GM19035 (cell line): ENCODE measurements around the gene CHAF1A.

ENCODE experiments used
- ATAC-seq: cut with Tn5 transposase; IDR thresholded peaks from one replicate; pipeline ENCODE4 v1.9.1; 2021; ENCODE audit not compliant: unreplicated experiment

Gene CHAF1A

DNA sequence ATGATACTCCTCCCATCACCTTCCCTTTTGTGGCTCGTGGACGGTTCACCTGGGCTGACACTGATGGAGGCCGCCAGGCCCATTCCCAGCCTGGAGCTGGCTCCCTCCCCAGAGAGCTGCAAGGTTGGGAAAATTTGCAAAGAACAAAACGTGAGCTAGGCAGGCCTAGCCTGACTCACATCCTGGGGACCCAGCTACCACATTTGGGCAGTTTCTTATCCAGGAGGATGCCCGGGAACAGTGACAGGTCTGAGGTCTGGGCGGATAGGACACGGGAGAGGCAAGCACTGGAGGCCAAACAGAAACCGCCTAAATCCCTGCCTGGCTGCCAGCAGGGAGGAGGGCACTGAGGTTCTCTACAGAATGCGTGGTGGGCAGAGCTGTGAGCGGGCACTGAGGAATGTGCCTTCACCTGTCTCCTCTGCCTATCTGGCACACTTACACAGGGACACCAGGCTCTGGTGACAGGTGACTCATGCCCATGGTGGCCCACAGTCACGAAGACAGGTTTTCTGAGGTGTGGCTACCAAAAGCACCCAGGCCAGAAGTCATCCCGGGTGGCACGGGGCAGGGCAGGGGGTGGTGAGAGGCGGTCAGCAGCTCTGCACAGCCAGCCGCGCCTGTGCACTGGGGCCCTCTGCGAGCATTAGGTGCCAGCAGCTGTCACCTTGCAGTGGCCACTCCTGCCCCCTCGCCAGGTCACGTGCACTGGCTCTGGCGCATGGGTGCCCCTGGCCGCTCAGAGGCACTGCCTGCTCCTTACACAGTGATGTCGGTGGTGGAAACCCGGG is 25.3 kb upstream of the CHAF1A start:
- no peak for ATAC-seq

DNA sequence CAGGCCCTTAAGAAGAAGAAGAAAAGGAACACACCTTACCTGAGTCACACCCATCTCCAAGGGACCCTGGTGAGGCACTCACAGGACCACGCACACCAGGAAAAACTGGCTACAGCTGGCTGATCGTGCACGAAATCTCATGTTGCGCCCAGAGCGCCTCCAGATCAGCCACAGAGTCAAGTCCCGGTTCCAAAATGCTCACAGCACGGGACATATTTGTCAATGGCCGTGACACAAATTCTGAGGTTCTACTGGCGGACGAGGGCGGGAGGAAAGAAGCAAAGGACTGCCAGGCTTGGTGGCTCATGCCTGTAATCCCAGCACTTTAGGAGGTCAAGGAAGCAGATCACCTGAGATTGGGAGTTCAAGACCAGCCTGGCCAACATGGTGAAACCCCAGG is 23.6 kb upstream of the CHAF1A start:
- ATAC-seq: no peak

DNA sequence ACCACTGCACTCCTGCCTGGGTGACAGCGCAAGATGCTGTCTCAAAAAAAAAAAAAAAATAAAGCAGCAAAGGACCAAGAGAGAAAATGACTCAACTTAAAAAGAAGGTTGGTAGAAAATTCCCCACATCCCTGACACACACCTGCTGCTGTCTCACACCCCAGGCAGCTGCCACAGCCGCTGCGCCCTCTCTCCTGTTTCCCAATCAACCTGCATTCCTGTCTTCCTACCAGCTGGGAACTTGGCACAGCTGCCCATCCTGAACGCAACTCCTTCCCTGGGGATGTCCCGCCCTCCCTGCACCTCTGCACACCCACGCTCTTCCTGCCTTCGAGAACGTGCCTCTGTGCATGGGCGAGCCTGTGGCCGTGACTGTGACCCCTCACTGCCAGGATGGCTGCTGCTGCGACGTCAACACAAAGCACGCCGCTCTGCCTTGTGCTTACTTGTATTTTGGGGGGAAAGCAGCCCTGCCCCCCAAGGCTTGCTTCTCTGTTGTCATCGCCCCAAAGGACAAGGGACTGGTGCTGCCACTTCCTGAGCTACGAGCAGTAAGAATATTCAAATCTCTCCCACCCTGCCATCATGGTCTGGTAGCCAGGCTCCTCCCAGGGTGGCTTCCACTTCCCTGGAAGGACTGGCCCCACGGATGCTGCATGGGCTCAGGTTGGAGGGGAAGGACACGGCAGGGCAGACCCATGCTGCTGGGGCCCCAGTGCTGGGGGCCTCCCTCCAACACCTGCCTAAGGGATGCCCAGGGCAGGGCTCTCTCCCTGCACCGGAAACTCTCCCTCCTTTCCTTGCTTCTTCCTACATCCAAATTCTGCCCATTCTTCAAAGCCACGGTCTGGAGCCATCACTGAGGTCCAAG is 22.8 kb upstream of the CHAF1A start:
- no peak for ATAC-seq

DNA sequence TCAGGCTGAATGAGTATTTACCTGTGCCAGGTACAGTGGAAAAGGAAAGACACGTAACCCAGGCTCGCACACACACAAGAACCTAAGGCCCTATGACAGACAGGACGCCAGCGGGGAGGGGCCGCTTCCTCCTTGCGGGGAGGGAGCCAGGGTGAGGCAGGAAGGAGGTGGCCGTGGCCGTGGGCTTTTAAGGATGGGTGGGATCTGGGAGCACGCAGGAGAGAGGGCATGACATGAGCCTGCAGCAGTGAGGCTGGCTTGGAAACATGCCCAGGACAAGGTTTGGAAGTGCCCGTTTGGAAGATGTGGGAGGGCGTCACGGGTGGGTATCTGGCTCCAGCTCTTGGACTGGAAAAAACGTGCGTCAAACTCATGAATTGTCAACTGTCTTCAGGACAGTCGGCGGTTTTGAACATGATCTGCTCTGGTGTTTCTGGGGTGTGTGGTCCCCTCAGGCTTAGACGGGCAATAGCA is 22.1 kb upstream of the CHAF1A start:
- no peak for ATAC-seq

DNA sequence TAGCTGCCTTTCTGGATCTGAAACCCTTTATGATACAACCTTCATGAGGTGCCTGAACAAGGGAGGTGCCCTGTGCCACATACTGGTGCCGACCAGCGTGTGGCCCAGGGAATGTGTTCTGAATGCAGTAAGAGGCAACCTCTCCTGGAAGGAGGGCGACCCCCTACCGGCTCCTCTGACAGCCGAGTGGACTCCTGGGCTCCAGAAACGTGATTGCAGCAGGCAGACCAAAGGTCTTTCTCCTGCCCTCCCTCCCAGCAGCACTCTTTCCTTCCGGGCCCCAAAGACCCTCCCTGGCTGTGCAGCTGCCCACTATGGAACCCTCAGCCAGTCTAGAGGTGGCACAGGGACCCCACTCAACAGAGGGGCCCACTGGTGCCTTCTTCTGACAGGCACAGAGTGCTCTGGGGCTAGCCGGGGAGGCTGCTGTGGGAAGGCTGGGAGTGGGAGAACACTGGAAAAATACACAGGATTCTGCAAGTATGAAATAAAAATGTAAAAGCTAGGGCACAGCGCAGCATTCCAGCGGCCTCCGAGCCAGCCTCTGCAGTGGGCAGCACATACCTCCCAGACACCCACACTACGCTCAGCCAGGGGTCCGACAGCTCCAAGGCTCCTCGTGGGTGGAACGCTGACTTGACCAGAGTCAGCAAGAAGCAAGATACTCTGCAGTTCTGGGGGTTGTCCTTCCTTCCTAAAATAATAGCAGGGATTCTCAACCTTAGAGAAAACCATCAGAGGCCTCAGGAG is 17.0 kb upstream of the CHAF1A start:
- ATAC-seq: no peak

DNA sequence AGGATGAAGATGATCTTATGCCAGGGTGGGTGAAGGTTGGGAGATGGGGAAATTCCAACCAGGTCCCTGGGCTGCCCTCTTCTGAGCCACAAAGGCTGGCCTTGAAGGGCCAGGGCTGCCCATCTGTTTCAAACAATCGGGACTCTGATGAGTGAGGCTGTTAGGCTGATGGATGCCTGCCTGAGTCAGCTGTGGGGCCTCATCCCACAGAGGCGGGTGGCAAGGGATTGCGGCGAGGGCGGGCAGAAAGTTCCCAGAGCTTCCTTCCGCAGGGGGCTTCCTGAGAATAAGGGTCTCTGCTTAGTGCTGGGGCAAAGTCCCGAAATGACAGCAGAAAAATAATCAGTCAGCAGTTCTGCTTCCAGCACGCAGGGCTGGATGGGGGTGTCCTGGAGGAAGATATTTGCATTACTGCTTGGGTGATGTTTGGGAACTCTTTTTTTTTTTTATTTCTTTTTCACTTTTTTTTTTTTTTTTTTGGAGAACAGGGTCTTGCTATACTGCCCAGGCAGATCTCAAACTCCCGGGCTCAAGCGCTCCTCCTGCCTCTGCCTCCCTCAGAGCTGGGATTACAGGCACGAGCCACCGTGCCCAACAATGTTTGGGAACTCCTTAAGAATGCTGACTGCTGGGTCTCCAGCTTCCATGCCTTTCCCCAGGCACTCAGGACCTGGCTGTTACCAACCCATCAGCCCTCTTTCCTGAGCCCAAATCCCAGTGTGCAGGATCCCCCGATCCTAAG is 16.2 kb upstream of the CHAF1A start:
- ATAC-seq: no peak

DNA sequence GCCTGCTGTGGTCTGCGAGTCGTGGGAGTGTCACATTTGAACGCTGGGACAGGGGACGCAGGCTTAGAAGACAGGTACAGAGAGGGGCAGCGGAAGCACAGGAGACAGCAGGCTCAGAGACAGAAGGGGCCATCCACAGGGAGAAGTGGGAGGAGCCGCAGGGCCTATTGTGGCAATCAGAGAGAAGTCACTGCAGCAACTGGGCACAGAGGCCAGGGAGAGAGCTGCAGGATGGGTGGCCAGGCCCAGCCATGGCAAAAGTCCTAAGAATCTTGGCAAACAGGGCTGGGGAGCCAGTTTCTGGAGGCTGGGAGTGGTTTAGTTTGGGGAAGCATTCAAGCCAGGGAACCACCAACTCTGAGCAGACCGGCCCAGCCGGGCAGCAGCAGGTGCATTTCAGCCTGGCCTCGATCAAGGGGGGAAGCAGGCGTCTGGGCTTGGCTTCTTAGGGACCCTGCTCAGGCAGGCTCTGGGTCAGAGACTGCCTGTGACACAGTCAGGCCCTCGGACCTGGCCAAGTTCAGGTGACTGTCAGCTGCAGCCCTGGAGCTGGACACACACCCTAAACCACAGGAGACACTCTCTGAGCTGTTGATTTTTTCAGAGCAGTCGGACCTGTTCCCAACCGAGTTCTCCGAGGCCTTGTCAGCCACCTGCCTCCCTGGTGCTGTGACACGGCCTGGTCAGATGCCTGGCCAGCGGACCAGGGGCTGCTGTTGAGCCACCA is 13.9 kb upstream of the CHAF1A start:
- no peak for ATAC-seq

DNA sequence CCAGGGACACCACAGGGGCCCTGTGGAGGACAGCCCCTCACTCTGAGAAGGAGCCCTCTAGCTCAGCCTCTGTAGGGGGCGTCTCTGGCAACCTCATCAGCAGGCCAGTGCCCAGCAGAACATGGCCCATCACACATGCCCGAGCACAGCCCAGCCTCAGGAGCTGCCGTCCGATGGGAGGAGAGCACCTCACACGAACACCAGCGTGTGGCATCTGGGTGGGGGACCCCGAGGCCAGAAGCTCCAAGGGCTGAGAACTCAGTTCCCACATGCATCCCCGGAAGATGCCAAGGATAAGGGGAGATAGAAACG is 13.4 kb upstream of the CHAF1A start:
- ATAC-seq: no peak

DNA sequence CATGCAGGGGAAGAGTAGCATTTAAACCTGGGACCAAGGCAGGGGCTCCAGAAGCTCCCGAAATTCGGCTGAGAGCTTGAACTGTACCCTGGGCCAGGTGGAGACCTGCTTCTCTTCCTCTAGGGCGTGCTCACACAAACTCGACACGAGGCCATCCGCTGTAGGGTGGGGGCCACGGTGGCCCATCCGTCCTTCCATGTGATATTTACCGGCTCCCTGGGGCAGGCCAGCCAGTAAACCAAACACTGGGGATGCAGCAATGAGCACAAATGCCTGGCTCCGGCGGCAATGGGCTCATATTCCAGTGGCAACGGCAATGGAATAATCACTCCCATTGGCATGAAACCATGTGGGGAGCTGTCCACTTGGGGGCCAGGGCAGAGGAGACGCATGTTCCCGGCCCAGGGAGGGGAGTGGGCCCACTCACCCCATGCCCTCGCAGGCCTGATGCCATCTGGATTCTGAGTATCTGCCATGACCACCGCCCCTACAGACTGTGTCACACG is 12.9 kb upstream of the CHAF1A start:
- no peak for ATAC-seq

DNA sequence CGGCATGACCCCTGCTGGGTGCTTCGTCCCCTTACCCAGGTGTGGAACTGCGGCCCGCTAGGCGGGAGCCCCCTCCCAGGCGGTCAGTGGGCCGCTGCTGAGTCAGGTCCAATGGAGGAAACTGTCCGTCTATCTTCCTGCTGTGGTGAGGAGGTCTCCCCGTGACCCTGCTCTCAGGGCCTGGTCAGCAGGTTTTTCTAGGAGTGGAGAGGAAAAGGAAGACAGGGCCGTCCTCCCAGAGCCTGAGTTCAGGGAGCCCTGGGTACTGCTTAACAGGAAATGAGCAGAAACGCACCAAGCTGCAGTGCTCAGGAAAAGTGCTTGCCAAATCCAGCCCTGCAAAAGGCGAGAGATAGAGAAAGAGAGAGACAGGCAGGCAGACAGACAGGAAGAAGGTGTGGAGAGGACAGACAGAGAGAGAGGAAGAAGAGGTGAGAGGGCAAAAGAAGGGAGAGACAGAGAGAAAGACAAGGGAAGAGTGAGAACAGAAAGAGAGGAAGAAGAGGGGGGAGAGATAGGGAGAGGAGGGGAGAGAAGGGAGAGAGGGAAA is 12.3 kb upstream of the CHAF1A start:
- no peak for ATAC-seq

DNA sequence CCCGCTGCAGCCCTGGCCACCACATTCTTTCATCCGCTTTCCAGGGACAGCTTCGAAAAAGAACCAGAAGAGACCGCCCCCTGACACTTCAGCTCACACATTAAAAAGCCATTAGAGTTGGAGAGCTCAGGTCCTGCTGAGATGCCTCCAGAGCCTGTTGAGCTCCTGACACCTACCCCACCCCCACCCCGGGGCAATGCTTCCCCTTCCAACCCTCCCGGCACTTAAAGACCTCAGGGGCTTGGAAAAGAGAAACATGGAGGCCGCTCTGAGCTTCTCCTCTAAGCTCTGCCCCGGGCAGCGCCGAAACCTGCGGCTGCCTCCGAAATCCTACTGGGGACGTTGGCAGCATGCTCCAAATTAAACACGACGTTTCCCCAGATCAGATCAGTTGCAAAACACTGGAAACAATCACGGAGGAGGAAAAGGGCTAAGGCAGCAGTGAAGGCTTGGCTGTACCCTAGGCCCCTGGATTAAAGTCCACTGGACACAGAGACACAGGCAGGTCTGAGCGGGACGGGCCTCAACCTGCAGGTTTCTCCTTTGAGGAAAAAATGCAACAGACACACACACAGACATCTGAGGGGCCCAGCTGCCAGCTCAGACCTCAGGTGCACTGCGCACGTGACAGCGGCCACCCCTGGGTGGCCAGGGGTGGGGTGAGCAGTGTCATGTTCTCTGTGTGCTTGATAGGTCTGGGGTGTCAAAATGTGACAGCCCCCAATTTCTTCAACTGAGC is 11.7 kb upstream of the CHAF1A start:
- no peak for ATAC-seq

DNA sequence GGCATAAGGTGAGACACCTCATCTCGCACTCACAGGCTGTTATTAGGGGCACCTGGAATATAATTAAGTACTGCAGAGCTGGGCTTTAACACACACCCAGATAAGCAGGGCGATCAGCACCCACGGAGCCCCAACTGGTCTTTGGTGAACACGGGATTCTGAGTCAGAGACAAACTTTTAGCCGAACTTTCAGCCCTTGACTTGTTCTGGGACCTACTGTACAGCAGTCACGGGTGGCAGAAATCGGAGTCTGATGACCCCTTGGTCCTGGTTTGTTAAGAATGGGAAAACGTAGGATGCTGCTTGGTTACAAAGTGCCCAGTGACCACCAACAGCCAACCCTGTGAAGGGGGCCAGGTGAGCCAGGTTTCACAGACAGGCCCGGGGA is 11.1 kb upstream of the CHAF1A start:
- no peak for ATAC-seq

DNA sequence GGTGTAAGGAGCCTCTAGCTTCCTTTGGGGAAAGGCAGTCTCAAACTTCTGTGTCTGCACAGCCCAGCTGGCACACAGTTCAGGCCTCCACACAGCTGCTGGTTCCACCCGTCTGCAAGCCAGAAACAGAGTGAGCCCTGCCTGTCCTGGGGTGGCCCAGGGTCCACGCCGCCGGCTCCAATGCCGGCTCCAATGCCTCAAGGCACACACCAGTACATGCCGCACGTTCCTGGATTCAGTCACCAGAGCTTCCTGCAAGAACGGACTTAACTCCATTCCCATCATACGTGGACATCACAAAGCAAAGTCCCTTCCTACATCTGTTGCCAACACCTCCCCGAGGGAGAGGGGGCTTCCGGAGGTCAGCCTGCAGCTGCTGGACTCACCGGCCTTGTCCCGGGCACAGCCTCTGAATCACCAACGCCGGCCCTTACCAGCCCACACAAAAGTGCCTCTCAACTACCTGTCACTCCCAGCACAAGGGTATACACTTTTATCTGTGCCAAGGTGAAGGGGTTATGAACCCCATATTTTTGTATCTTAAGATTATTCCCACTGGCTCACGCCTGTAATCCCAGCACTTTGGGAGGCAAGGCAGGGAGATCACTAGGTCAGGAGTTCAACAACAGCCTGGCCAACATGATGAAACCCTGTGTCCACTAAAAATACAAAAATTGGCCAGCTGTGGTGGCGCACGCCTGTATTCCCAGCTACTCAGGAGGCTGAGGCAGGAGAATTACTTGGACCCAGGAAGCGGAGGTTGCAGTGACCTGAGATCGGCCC is 10.5 kb upstream of the CHAF1A start:
- no peak for ATAC-seq

DNA sequence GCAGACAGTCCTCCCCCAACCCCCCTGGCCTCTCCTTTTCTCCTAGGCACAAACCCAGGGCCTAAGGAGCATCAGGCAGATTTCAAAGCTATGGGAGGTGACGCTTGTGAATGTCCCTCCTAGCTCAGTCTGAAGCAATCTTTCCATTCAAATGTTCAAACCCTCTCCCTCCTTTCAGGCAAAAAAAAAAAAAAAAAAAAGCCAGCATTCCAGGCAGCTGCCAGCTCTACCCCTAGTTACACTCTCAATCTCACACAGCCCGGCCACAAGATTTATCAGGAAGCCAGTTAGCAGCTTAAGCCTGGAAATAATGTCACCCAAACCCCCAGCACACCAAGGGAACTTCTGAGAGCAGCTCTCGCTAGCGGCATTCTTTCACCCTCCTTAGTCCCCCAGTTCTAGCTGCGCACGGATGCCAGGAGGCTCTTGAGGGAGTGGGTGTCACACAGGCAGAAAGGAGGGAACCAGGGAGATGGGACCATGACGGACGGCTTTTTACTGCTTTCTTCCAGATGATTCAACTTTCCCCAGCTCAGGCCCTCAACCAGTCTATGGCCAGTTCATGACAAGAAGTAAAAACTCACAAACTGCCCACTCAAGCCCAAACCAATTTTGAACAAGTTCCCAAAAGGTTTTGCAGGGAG is 8.4 kb upstream of the CHAF1A start:
- ATAC-seq: no peak

DNA sequence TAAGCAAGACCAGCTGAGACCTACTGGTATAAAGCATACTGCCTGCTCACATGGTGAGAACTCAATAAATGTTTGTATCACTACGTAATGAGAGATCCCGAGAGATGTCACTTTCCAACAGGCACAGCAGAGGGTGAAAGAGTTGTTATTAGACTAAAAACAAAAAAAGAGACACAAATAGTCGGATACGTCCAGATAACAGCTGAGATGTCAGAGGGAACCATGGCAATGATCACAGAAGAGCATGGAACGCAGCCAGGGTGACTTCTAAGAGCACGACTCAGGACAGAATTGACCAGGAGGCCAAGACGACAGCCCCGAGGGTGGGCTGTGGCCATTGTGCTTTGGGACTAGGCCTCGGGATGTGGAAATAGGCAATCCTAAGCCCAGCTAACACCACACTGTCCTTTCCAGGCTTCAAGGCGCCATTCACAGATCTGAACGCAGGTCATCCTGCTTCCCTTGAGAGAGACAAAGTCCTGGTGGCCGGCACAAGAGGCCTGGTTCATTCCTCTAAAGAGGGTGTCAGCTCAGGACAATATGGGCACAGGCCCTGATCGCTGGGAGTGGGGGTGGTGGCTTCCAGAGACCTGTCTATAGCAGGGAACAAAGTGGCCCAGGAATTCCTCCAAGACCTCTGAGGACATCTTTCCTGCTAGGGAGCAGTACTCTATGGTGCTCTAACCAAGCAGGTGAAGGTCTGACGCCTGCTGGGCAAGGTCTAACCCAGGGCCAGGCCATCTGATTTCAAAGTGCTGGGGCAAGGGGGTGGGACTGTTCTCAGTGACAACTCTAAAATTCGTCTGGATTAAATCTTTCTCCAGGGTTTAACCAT is 5.3 kb upstream of the CHAF1A start:
- ATAC-seq: no peak

DNA sequence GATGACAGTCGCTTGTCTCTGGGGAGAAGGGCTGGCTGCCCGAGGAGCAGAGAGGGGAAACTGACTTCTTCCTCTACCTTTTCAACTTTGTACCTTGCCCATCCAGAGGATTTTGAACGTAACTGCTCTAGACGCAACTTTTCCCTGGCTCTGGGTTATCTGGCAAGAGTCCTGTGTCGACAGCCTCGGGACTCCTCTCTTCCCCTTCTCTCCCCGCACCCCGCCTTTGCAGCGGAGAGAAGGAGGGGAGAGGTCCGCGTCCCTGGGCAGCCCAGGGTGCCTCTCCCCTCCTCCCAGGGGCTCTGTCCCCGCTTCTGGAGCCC is 2.7 kb upstream of the CHAF1A start:
- ATAC-seq: no peak
